GM10266 (cell line): Measurements from ENCODE around the gene ARRDC5.

Experiments
- DNase-seq: peaks from one replicate; pipeline ENCODE4 v3.0.0; 2012; ENCODE audit errors: extremely low spot score
- CTCF ChIP-seq: IDR thresholded peaks from 2 replicates; pipeline ENCODE4 v1.5.1; 2012; ENCODE audit warnings: mild to moderate bottlenecking, low read depth; ENCODE audit not compliant: control insufficient read depth, insufficient read depth; ENCODE audit errors: missing control alignments

The ARRDC5 gene

GRCh38 chr19:4873930-4874329 is 28.8 kb downstream of the ARRDC5 start:
- no peak for DNase-seq
- no peak for TF ChIP-seq CTCF

- no peak for DNase-seq
- TF ChIP-seq CTCF, result no peak
Observed at GRCh38 chr19:4871711-4872110, 31.0 kb downstream of the ARRDC5 start.

GRCh38 chr19:4870025-4870700 is 32.5 kb downstream of the ARRDC5 start:
- TF ChIP-seq CTCF, result no peak
- no peak for DNase-seq

GRCh38 chr19:4868286-4868834 is 34.3 kb downstream of the ARRDC5 start:
- DNase-seq, result no peak
- TF ChIP-seq CTCF, result no peak

GRCh38 chr19:4867534-4868285 is 35.0 kb downstream of the ARRDC5 start, which contains the start of gene PLIN3:
Gene PLIN3 (minus strand): TSS chr19:4867667. CDS start chr19:4861394, 6,273 bp downstream.
- DNase-seq, result peak; percentile 99
- TF ChIP-seq CTCF, result no peak

GRCh38 chr19:4866595-4867424 is 35.9 kb downstream of the ARRDC5 start:
- DNase-seq, result peak; percentile 50
- TF ChIP-seq CTCF, result no peak
